GM08714 (cell line): ENCODE measurements around the gene DUSP23.

Experiments
- H3K4me3 ChIP-seq: fragments of 200-500 bp; sonication (Bioruptor generic); 2 replicates; pipeline ENCODE4 v1.5.1; 2014; ENCODE audit warnings: mild to moderate bottlenecking, low read length, inconsistent platforms
- ZNF274 ChIP-seq: IDR thresholded peaks from 2 replicates; pipeline ENCODE4 v1.6.1; 2012; ENCODE audit warnings: mild to moderate bottlenecking, low read depth, low read length

Gene DUSP23

DNA sequence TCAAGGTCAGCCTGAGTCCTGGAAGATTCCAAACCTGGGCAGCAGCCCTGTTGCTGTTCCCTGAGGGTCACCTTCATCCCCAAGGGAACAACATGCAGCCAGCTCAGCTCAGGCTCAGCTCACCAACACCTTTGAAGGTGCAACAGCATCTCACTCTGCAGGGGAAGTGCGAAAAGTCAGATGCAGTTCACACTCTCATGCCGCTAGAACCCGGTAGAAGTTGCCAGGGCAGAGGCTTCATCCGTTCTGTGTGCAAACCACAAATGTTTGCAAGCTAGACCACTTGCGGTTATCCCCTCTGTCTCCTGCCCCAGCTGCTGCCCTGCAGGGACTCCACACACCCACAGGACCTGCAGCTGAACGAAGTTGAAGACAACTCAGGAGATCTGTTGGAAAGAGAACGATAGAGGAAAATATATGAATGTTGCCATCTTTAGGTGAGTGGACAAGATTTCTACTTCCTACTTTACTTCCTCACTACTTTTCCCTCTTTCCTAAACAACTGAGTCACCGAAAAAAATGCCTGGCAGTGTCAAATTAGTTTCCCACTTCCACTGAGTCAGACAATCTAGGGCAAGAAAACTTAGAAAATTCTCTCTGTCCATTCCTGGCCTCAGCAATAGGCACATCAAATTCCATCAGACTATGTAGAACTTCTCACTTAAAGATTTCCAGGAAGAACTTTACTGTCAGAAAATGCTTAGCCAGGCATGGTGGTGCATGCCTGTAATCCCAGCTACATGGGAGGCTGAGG lies 19.6 kb downstream of the DUSP23 start:
- no peak overlapping the region for H3K4me3 ChIP-seq
- TF ChIP-seq ZNF274 = no peak

DNA sequence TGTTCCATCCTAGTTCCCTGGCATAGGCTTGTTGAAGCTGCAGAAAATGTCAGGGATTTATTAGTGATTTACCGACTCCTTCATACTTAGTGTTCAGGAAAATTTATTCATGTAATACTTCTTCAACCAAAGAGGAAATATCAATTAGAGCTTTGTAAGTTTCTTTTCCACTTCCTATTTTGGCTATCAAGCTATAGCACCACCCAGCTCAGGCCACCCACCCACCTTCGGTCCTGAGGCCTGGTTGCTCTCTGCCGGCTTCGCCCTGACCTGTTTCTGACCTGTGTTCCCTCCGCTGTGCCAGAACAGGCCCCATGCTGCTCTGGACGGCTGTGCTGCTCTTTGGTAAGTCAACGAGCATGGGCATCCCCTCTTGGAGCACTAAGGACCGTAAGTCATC lies 21.3 kb downstream of the DUSP23 start, which contains the start of gene FCRL6:
Gene FCRL6 (plus strand): TSS at position 250 of the 400 bp plus-strand sequence. CDS start 65 bp downstream, at position 315.
- TF ChIP-seq ZNF274 = no peak

DNA sequence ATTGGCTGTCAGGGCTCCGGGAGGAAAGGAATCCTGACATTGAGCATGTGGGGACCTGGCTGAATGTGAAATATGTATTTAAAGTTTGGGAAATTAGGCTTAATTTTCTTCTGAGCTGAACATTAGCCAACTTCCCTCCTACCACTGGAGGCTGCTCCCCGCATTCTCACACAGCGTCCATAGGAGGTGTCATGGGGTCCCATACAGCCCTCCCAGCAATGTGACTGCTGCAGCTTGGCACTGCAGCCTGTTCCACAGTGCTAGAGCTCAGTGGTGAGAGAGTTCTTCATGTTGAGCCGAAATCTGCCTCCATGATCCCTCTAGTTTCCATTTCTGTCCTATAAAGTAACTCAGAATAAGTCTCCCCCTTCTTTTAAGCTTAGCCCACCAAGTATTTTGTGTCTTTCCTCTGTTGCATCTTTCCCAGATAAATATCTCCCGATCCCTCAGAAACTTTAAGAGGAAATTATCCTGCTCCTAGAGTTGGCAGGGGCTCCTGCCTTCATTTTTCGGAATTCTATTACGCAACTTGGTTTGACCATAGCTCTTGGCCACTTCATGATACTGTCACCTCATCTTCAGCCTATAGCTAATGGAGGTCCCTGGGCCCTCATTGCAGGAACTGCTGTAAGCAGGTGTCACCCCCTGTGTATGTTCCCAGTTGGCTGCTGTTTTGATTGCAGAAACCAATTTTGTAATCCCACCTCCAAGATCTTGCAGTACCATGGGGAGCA lies 23.4 kb downstream of the DUSP23 start:
- no peak for TF ChIP-seq ZNF274

More for the DNA sequence above, 21.3 kb downstream of the DUSP23 start, which contains the start of gene FCRL6:
- H3K4me3 ChIP-seq = no peak within 1 kb of the TSS

DNA sequence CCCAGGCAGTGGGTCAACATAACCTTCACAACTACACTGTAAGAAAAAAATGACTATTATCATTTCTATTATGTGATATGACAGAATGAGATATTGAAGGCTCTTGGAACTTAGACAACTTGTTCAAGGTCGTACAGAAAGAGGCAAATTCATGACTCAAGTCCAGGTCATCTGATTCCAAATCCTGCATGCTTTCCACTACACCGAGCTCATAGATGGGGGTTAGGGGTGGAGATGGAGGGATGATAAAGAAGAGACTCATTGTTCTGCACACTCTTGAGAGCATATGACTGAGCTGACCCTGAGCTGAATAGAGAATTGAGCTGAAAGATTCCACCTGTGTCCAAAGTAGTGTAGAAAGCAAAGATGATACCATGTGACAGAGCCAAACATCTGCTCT lies 24.2 kb downstream of the DUSP23 start:
- no peak for TF ChIP-seq ZNF274
- H3K4me3 ChIP-seq = no peak overlapping the region

More for the DNA sequence above, 23.4 kb downstream of the DUSP23 start:
- H3K4me3 ChIP-seq = no peak overlapping the region

- no peak overlapping the region for H3K4me3 ChIP-seq
- no peak for TF ChIP-seq ZNF274
Observed at GRCh38 chr1:159815926-159816325, 35.2 kb downstream of the DUSP23 start.

DNA sequence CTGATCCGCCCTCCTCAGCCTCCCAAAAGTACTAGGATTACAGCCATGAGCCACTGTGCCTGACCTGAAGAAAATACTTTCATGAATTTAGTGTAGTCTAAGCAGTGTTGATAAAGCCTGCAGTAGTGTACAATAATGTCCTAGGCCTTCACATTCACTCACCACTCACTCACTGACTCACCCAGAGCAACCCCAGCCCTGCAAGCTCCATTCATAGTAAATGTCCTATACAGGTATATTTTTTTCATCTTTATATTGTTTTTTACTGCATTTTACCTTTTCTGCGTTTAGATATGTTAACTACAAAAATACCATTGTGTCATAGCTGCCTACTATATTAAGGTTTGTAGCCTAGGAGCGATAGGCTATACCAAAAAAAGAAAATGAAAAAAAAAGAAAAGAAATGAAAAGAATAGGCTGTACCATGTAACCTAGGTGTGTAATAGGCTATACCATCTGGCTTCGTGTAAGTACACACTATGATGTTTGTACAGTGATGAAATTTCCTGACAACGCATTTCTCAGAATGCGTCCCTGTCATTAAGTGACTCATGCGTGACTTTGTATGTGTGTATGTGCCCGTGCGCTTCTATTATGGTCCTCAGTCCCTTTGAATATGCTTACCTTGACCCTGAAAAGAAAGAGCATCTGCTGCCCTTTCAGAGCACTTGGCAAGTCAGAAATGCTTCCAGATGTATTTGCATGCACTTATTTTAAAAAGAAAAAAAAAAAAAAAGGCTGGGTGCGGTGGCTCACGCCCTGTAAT lies 36.7 kb downstream of the DUSP23 start:
- no peak overlapping the region for H3K4me3 ChIP-seq
- TF ChIP-seq ZNF274 = no peak

- H3K4me3 ChIP-seq = no peak overlapping the region
- TF ChIP-seq ZNF274 = no peak
Observed at GRCh38 chr1:159821171-159821867, 40.6 kb downstream of the DUSP23 start.

- TF ChIP-seq ZNF274 = no peak
- no peak overlapping the region for H3K4me3 ChIP-seq
Observed at GRCh38 chr1:159823406-159823805, 42.6 kb downstream of the DUSP23 start.

- no peak overlapping the region for H3K4me3 ChIP-seq
- TF ChIP-seq ZNF274 = no peak
Observed at GRCh38 chr1:159825564-159825963, 44.8 kb downstream of the DUSP23 start.

DNA sequence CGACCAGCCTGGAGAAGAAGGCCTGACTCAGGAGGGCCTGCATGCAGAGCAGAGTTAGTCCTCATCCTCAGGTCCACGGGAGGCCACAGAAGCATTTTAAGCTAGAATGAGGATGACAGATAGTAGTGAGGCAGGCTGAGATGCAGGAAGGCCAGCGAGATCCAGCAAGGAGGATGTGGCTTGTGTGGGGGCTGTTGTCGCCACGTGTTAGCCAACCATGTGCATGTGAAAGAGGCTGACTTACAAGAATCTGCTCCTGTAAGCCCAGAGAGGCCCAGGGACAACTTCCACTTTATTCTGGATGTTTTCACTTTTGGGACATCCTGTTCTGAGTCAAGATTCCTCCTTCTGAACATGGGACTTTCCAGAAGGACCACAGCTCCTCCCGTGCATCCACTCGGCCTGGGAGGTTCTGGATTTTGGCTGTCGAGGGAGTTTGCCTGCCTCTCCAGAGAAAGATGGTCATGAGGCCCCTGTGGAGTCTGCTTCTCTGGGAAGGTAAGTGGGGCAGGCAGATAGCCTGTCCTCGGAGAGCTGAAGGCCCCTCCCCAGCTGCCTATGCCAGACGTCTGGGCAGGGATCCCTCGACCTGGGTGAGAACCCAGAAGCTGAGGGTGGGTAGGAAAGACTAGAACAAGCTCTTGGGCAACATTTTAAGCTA lies 45.8 kb downstream of the DUSP23 start, which contains the start of gene SLAMF8:
Gene SLAMF8 (plus strand): TSS at position 433 of the 661 bp plus-strand sequence. CDS start 26 bp downstream, at position 459.
- H3K4me3 ChIP-seq = no peak within 1 kb of the TSS
- TF ChIP-seq ZNF274 = no peak

- no peak for TF ChIP-seq ZNF274
Observed at GRCh38 chr1:159827102-159827490, 46.3 kb downstream of the DUSP23 start.

GRCh38 chr1:159827549-159827948 lies 46.8 kb downstream of the DUSP23 start:
- H3K4me3 ChIP-seq = no peak overlapping the region
- no peak for TF ChIP-seq ZNF274

More at GRCh38 chr1:159827102-159827490, 46.3 kb downstream of the DUSP23 start:
- H3K4me3 ChIP-seq = no peak overlapping the region

- no peak for TF ChIP-seq ZNF274
- no peak overlapping the region for H3K4me3 ChIP-seq
Observed at GRCh38 chr1:159828176-159828575, 47.4 kb downstream of the DUSP23 start.
